ENCODE data around the gene CLEC14A.

CLEC14A gene

GRCh38 chr14:38212111-38212510 is 43.8 kb downstream of the CLEC14A start:
- no peak for TF ChIP-seq FOXP2 (optimal IDR thresholded peaks at IDR 0.05; ENCODE audit: borderline replicate concordance, extremely low read depth, extremely low read length, insufficient read depth)

- TF ChIP-seq FOXP2 (optimal IDR thresholded peaks at IDR 0.05; ENCODE audit: borderline replicate concordance, extremely low read depth, extremely low read length, insufficient read depth) (no peak), SIN3A (IDR thresholded peaks at IDR 0.05; ENCODE audit: borderline replicate concordance, insufficient read depth, low read length) (no peak), POLR2AphosphoS5 (IDR thresholded peaks at IDR 0.05; ENCODE audit: low read depth, low read length) (no peak), REST (IDR thresholded peaks at IDR 0.05; ENCODE audit: insufficient read depth in 1 of 2, low read depth in 2 of 2, low read length in 2 of 2) (no peak), TAF1 (IDR thresholded peaks at IDR 0.05; ENCODE audit: borderline replicate concordance, insufficient read depth, low read length) (no peak)
Measured at GRCh38 chr14:38211255-38211735, 44.6 kb downstream of the CLEC14A start.

GRCh38 chr14:38210587-38211216 is 45.2 kb downstream of the CLEC14A start:
- TF ChIP-seq TAF1 (IDR thresholded peaks at IDR 0.05; ENCODE audit: borderline replicate concordance, insufficient read depth, low read length) (no peak), SIN3A (IDR thresholded peaks at IDR 0.05; ENCODE audit: borderline replicate concordance, insufficient read depth, low read length) (no peak), REST (IDR thresholded peaks at IDR 0.05; ENCODE audit: insufficient read depth in 1 of 2, low read depth in 2 of 2, low read length in 2 of 2) (no peak), POLR2AphosphoS5 (IDR thresholded peaks at IDR 0.05; ENCODE audit: low read depth, low read length) (no peak), FOXP2 (optimal IDR thresholded peaks at IDR 0.05; ENCODE audit: borderline replicate concordance, extremely low read depth, extremely low read length, insufficient read depth) (no peak)

- TF ChIP-seq SIN3A (IDR thresholded peaks at IDR 0.05; ENCODE audit: borderline replicate concordance, insufficient read depth, low read length) = no peak
- TF ChIP-seq FOXP2 (optimal IDR thresholded peaks at IDR 0.05; ENCODE audit: borderline replicate concordance, extremely low read depth, extremely low read length, insufficient read depth) = no peak
- no peak for TF ChIP-seq REST (IDR thresholded peaks at IDR 0.05; ENCODE audit: insufficient read depth in 1 of 2, low read depth in 2 of 2, low read length in 2 of 2)
- TF ChIP-seq TAF1 (IDR thresholded peaks at IDR 0.05; ENCODE audit: borderline replicate concordance, insufficient read depth, low read length) = no peak
- no peak for TF ChIP-seq POLR2AphosphoS5 (IDR thresholded peaks at IDR 0.05; ENCODE audit: low read depth, low read length)
Measured at GRCh38 chr14:38209572-38210557, 46.0 kb downstream of the CLEC14A start.

GRCh38 chr14:38208618-38209562 is 47.0 kb downstream of the CLEC14A start:
- TF ChIP-seq SIN3A (IDR thresholded peaks at IDR 0.05; ENCODE audit: borderline replicate concordance, insufficient read depth, low read length) (no peak), POLR2AphosphoS5 (IDR thresholded peaks at IDR 0.05; ENCODE audit: low read depth, low read length) (no peak), TAF1 (IDR thresholded peaks at IDR 0.05; ENCODE audit: borderline replicate concordance, insufficient read depth, low read length) (no peak), REST (IDR thresholded peaks at IDR 0.05; ENCODE audit: insufficient read depth in 1 of 2, low read depth in 2 of 2, low read length in 2 of 2) (no peak), FOXP2 (optimal IDR thresholded peaks at IDR 0.05; ENCODE audit: borderline replicate concordance, extremely low read depth, extremely low read length, insufficient read depth) (no peak)
